22Rv1 (cell line): ENCODE data around the gene TLE2.

Experiments used
- CTCF ChIP-seq: fragments of 450-650 bp; IDR thresholded peaks from 2 replicates; pipeline ENCODE4 v1.5.1; 2017; ENCODE audit warnings: mild to moderate bottlenecking
- ZFX ChIP-seq: fragments of 450-650 bp; IDR thresholded peaks from 2 replicates; pipeline ENCODE4 v1.6.1; 2017; ENCODE audit warnings: antibody characterized with exemption, borderline replicate concordance

- TF ChIP-seq CTCF: no peak
- TF ChIP-seq ZFX: no peak
These were observed 34.9 kb upstream of the TLE2 start for GRCh38 chr19:3064011-3064330.
